SK-N-SH treated with all-trans-retinoic acid at 6 μM for 48 hours (cell line): ENCODE measurements around the gene COL23A1.

ENCODE experiments used
- ATAC-seq: fragments of 200-7000 bp; cut with Tn5 transposase; 3 replicates; pipeline ENCODE4 v1.9.1; 2020; ENCODE audit warnings: mild to moderate bottlenecking, moderate library complexity
- ARNTL ChIP-seq: fragments of 450-650 bp; formaldehyde crosslinking; IDR thresholded peaks from 2 replicates; pipeline ENCODE4 v1.5.0; 2020; ENCODE audit warnings: low read depth, mild to moderate bottlenecking, moderate library complexity, borderline replicate concordance
- BACH2 ChIP-seq: fragments of 250-450 bp; sonication (Bioruptor Pico); IDR thresholded peaks from 2 replicates; pipeline ENCODE4 v1.9.0; 2021; ENCODE audit warnings: mild to moderate bottlenecking, borderline replicate concordance
- CSDC2 ChIP-seq: fragments of 250-450 bp; sonication (Bioruptor Pico); IDR thresholded peaks from 2 replicates; pipeline ENCODE4 v1.5.0; 2020; ENCODE audit warnings: mild to moderate bottlenecking, moderate library complexity
- ESRRG ChIP-seq: fragments of 250-450 bp; sonication (Bioruptor Pico); IDR thresholded peaks from 2 replicates; pipeline ENCODE4 v1.6.1; 2021; ENCODE audit warnings: mild to moderate bottlenecking
- GLIS3 ChIP-seq: fragments of 250-450 bp; sonication (Bioruptor Pico); IDR thresholded peaks from 2 replicates; pipeline ENCODE4 v1.5.0; 2020; ENCODE audit warnings: mild to moderate bottlenecking, moderate library complexity
- ISL1 ChIP-seq: fragments of 250-450 bp; sonication (Bioruptor Pico); IDR thresholded peaks from 2 replicates; pipeline ENCODE4 v2.1.2; 2022; ENCODE audit warnings: mild to moderate bottlenecking, moderate library complexity
- OSR1 ChIP-seq: fragments of 250-450 bp; sonication (Bioruptor Pico); IDR thresholded peaks from 2 replicates; pipeline ENCODE4 v1.8.0; 2022; ENCODE audit warnings: moderate library complexity, mild to moderate bottlenecking, inconsistent platforms
- RARB ChIP-seq: fragments of 250-450 bp; sonication (Bioruptor Pico); IDR thresholded peaks from 2 replicates; pipeline ENCODE4 v1.8.0; 2021; ENCODE audit warnings: mild to moderate bottlenecking, moderate library complexity
- SNAI2 ChIP-seq: fragments of 250-450 bp; sonication (Bioruptor Pico); IDR thresholded peaks from 2 replicates; pipeline ENCODE4 v1.5.0; 2020; ENCODE audit warnings: mild to moderate bottlenecking, moderate library complexity
- TCF4 ChIP-seq: fragments of 250-450 bp; sonication (Bioruptor Pico); IDR thresholded peaks from 2 replicates; pipeline ENCODE4 v1.8.0; 2021; ENCODE audit warnings: mild to moderate bottlenecking, moderate library complexity, borderline replicate concordance
- TOX ChIP-seq: fragments of 250-450 bp; sonication (Bioruptor Pico); IDR thresholded peaks from 2 replicates; pipeline ENCODE4 v1.8.0; 2021; ENCODE audit warnings: mild to moderate bottlenecking, moderate library complexity, borderline replicate concordance
- ZC3H10 ChIP-seq: fragments of 250-450 bp; sonication (Bioruptor Pico); IDR thresholded peaks from 2 replicates; pipeline ENCODE4 v1.5.1; 2021; ENCODE audit warnings: mild to moderate bottlenecking, moderate library complexity
- ZFP3 ChIP-seq: fragments of 250-450 bp; sonication (Bioruptor Pico); IDR thresholded peaks from 2 replicates; pipeline ENCODE4 v1.5.0; 2020; ENCODE audit warnings: mild to moderate bottlenecking, moderate library complexity
- ZFP30 ChIP-seq: fragments of 450-650 bp; formaldehyde crosslinking; IDR thresholded peaks from 2 replicates; pipeline ENCODE4 v1.5.0; 2022; ENCODE audit warnings: mild to moderate bottlenecking, moderate library complexity
- ZNF565 ChIP-seq: fragments of 450-650 bp; formaldehyde crosslinking; conservative IDR thresholded peaks from 2 replicates; pipeline ENCODE4 v1.5.0; 2020; ENCODE audit warnings: low read depth, mild to moderate bottlenecking, moderate library complexity
- ZNF8 ChIP-seq: fragments of 450-650 bp; formaldehyde crosslinking; IDR thresholded peaks from 2 replicates; pipeline ENCODE4 v1.5.0; 2020; ENCODE audit warnings: mild to moderate bottlenecking, moderate library complexity
- TF ChIP-seq, protein P1 (sequence below): fragments of 250-450 bp; sonication (Bioruptor Pico); IDR thresholded peaks from 2 replicates; pipeline ENCODE4 v1.8.0; 2020; ENCODE audit warnings: mild to moderate bottlenecking, moderate library complexity, borderline replicate concordance
- TF ChIP-seq, protein P2 (sequence below): fragments of 250-450 bp; sonication (Bioruptor Pico); IDR thresholded peaks from 2 replicates; pipeline ENCODE4 v1.5.1; 2020; ENCODE audit warnings: low read depth, mild to moderate bottlenecking, moderate library complexity
- TF ChIP-seq, protein P3 (sequence below): fragments of 250-450 bp; sonication (Bioruptor Pico); IDR thresholded peaks from 2 replicates; pipeline ENCODE4 v1.8.0; 2021; ENCODE audit warnings: low read depth, mild to moderate bottlenecking, moderate library complexity, borderline replicate concordance
- TF ChIP-seq, protein P4 (sequence below): fragments of 250-450 bp; sonication (Bioruptor Pico); IDR thresholded peaks from 2 replicates; pipeline ENCODE4 v1.5.1; 2021; ENCODE audit warnings: mild to moderate bottlenecking, moderate library complexity
- TF ChIP-seq, protein P5 (sequence below): fragments of 250-450 bp; sonication (Bioruptor Pico); IDR thresholded peaks from 2 replicates; pipeline ENCODE4 v1.5.0; 2020; ENCODE audit warnings: mild to moderate bottlenecking, moderate library complexity

COL23A1 gene

DNA sequence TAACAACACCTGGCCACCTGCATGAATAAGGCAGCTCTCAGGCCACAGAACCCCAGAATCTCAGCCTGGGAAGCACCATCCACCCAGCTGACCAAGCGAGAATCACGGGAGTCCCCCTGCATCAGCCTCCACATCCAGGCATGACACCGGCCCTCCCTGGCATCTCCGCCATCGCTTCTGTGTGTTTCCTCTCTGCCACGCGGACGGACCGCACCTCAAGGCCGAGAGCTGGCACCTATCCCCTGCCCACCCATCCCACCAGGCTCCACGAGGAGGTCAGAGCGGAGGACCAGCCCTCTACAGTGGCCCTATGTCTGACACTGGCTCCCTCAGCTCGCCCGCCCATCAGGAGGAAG is 134.7 kb downstream of the COL23A1 start:
- TF ChIP-seq GLIS3 (CRISPR knock-in tag) (no peak), ESRRG (CRISPR knock-in tag) (no peak), BACH2 (no peak), ZC3H10 (no peak), OSR1 (no peak), SNAI2 (no peak), ZNF565 (CRISPR knock-in tag) (no peak), CSDC2 (CRISPR knock-in tag) (no peak)
- TF ChIP-seq, protein P1, sequence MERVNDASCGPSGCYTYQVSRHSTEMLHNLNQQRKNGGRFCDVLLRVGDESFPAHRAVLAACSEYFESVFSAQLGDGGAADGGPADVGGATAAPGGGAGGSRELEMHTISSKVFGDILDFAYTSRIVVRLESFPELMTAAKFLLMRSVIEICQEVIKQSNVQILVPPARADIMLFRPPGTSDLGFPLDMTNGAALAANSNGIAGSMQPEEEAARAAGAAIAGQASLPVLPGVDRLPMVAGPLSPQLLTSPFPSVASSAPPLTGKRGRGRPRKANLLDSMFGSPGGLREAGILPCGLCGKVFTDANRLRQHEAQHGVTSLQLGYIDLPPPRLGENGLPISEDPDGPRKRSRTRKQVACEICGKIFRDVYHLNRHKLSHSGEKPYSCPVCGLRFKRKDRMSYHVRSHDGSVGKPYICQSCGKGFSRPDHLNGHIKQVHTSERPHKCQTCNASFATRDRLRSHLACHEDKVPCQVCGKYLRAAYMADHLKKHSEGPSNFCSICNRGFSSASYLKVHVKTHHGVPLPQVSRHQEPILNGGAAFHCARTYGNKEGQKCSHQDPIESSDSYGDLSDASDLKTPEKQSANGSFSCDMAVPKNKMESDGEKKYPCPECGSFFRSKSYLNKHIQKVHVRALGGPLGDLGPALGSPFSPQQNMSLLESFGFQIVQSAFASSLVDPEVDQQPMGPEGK (CRISPR knock-in tag) = no peak
- TF ChIP-seq, protein P2, sequence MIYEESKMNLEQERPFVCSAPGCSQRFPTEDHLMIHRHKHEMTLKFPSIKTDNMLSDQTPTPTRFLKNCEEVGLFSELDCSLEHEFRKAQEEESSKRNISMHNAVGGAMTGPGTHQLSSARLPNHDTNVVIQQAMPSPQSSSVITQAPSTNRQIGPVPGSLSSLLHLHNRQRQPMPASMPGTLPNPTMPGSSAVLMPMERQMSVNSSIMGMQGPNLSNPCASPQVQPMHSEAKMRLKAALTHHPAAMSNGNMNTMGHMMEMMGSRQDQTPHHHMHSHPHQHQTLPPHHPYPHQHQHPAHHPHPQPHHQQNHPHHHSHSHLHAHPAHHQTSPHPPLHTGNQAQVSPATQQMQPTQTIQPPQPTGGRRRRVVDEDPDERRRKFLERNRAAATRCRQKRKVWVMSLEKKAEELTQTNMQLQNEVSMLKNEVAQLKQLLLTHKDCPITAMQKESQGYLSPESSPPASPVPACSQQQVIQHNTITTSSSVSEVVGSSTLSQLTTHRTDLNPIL = no peak
- TF ChIP-seq, protein P3, sequence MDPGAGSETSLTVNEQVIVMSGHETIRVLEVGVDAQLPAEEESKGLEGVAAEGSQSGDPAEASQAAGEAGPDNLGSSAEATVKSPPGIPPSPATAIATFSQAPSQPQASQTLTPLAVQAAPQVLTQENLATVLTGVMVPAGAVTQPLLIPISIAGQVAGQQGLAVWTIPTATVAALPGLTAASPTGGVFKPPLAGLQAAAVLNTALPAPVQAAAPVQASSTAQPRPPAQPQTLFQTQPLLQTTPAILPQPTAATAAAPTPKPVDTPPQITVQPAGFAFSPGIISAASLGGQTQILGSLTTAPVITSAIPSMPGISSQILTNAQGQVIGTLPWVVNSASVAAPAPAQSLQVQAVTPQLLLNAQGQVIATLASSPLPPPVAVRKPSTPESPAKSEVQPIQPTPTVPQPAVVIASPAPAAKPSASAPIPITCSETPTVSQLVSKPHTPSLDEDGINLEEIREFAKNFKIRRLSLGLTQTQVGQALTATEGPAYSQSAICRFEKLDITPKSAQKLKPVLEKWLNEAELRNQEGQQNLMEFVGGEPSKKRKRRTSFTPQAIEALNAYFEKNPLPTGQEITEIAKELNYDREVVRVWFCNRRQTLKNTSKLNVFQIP (CRISPR knock-in tag) = no peak
- ATAC-seq = no peak

DNA sequence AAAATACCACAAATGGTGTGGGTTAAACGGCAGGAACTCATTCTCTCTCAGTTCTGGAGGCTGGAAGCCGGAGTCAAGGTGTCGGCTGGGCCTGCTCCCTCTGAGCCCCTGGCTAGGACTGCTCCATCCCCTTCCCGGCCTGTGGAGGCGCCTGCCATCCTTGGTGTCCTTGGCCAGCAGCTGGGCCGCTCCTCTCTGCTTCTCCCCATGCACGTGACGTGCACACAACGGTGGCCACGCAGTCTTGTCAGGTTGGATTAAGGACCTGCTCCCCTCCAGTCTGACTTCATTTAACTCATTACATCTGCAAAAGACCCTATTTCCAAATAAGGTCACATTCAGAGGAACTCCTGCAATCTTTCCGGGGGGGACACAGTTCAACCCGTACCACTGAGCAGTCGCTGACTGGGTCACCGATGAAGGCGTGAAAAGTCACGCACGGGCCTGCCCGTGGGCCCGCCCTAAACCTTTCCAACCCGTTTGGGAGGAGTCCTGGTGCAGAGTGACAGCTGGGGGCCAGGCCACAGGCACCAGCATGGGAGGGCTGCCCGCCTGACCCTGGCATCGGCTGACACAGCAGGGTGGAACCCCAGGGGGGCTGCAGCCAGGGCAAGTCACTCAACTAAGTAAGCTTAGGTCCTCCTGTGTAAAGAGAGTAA is 135.2 kb downstream of the COL23A1 start:
- no peak for TF ChIP-seq ESRRG (CRISPR knock-in tag)
- TF ChIP-seq RARB (CRISPR knock-in tag) = no peak
- no peak for TF ChIP-seq GLIS3 (CRISPR knock-in tag)
- no peak for TF ChIP-seq BACH2
- no peak for TF ChIP-seq OSR1
- no peak for TF ChIP-seq ARNTL
- TF ChIP-seq, protein P3 (CRISPR knock-in tag) = no peak
- TF ChIP-seq ZFP30 (CRISPR knock-in tag) = no peak
- no peak for TF ChIP-seq ZNF8 (CRISPR knock-in tag)
- TF ChIP-seq, protein P1 (CRISPR knock-in tag) = no peak
- TF ChIP-seq ZFP3 (CRISPR knock-in tag) = no peak
- no peak for ATAC-seq

DNA sequence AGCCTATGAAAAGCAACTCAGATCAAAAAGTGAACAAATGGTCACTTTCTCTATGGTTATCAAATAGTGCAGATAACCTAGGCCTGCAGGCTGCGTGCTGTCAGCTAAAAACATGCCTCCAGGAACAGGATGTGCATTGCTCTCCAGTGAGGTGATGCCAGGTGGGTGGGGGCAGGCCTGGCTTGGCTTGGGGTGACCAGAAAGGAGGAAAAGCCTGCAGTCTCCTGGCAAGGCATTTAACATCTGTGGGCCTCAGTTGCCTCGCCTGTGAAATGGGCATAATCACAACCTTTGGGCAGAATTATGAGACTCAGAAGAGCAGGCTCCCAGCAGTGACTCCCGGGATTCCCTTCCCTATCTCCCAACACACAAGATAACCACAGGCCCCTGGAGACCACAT is 135.9 kb downstream of the COL23A1 start:
- no peak for ATAC-seq
- TF ChIP-seq, protein P4, sequence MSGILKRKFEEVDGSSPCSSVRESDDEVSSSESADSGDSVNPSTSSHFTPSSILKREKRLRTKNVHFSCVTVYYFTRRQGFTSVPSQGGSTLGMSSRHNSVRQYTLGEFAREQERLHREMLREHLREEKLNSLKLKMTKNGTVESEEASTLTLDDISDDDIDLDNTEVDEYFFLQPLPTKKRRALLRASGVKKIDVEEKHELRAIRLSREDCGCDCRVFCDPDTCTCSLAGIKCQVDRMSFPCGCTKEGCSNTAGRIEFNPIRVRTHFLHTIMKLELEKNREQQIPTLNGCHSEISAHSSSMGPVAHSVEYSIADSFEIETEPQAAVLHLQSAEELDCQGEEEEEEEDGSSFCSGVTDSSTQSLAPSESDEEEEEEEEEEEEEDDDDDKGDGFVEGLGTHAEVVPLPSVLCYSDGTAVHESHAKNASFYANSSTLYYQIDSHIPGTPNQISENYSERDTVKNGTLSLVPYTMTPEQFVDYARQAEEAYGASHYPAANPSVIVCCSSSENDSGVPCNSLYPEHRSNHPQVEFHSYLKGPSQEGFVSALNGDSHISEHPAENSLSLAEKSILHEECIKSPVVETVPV (CRISPR knock-in tag) = no peak
- TF ChIP-seq ZC3H10 (no peak), TCF4 (no peak), BACH2 (no peak), TOX (no peak), ZFP30 (CRISPR knock-in tag) (no peak), CSDC2 (CRISPR knock-in tag) (no peak), ZNF565 (CRISPR knock-in tag) (no peak), ISL1 (CRISPR knock-in tag) (no peak)
- TF ChIP-seq, protein P3 (CRISPR knock-in tag) = no peak
- TF ChIP-seq, protein P5, sequence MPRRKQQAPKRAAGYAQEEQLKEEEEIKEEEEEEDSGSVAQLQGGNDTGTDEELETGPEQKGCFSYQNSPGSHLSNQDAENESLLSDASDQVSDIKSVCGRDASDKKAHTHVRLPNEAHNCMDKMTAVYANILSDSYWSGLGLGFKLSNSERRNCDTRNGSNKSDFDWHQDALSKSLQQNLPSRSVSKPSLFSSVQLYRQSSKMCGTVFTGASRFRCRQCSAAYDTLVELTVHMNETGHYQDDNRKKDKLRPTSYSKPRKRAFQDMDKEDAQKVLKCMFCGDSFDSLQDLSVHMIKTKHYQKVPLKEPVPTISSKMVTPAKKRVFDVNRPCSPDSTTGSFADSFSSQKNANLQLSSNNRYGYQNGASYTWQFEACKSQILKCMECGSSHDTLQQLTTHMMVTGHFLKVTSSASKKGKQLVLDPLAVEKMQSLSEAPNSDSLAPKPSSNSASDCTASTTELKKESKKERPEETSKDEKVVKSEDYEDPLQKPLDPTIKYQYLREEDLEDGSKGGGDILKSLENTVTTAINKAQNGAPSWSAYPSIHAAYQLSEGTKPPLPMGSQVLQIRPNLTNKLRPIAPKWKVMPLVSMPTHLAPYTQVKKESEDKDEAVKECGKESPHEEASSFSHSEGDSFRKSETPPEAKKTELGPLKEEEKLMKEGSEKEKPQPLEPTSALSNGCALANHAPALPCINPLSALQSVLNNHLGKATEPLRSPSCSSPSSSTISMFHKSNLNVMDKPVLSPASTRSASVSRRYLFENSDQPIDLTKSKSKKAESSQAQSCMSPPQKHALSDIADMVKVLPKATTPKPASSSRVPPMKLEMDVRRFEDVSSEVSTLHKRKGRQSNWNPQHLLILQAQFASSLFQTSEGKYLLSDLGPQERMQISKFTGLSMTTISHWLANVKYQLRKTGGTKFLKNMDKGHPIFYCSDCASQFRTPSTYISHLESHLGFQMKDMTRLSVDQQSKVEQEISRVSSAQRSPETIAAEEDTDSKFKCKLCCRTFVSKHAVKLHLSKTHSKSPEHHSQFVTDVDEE = no peak
